ENCODE results near the gene FLACC1. TPM values are rescaled to one million over a fixed set of nuclear protein-coding genes. Genes with fewer than 3 reads are reported as not detected.
"Not testable (repeated sequence)": the region's sequence is repeated elsewhere in the genome, so short reads cannot be mapped to it uniquely, and the experiment has no call there.

Gene FLACC1
- total RNA-seq, 6 experiments from 2014 or later: 0.74 to 2.0 (median 0.91) TPM

- Histone ChIP-seq H3K36me3 (peaks cover 0 to 12% (median 4%) of the 10 kb centered on the region in 4 donors), H3K4me3 (no peak overlapping the region), H3K27me3 (no peaks in the 10 kb centered on the region), H3K9me3 (no peaks in the 10 kb centered on the region), H3K27ac (no peak overlapping the region), H3K4me1 (no peaks in the 10 kb centered on the region)
- TF ChIP-seq POLR2A (IDR thresholded peaks at IDR 0.05) (no peak), CTCF (IDR thresholded peaks at IDR 0.05) (no peak)
- DNase-seq: no peak
- intact Hi-C loops (cut with DNase I): no loop called here
- 83% methylated on average over 5 of the region's 5 CpGs for WGBS (ENCODE audit: insufficient coverage, low coverage, low lambda C conversion rate, missing lambda C conversion rate)
- no peak for ATAC-seq
Observed at GRCh38 chr2:201378496-201379397, 21.6 kb upstream of the FLACC1 start.

- intact Hi-C loops (cut with DNase I): no loop called here
- peaks cover 0 to 12% (median 4%) of the 10 kb centered on the region in 4 donors for H3K36me3 ChIP-seq
- no peaks in the 10 kb centered on the region for H3K27me3 ChIP-seq
- H3K27ac ChIP-seq: no peak overlapping the region
- ATAC-seq (no peak), DNase-seq (no peak)
- H3K4me3 ChIP-seq: no peak overlapping the region
- 100% methylated on average over 3 of the region's 3 CpGs for WGBS (ENCODE audit: insufficient coverage, low coverage, low lambda C conversion rate, missing lambda C conversion rate)
- H3K9me3 ChIP-seq: no peaks in the 10 kb centered on the region
- H3K4me1 ChIP-seq: no peaks in the 10 kb centered on the region
- TF ChIP-seq POLR2A (IDR thresholded peaks at IDR 0.05): no peak
- TF ChIP-seq CTCF (IDR thresholded peaks at IDR 0.05): no peak
Observed at GRCh38 chr2:201377218-201377617, 20.1 kb upstream of the FLACC1 start.

- no peak overlapping the region for H3K27ac ChIP-seq
- 100% methylated on average over 1 of the region's 11 CpGs for WGBS (ENCODE audit: insufficient coverage, low coverage, low lambda C conversion rate, missing lambda C conversion rate)
- H3K27me3 ChIP-seq: no peaks in the 10 kb centered on the region
- intact Hi-C loops (cut with DNase I): loop anchor here in 1 of 2 donors (10.0 kb wide), 1 partner anchor 115 kb away; no protein-coding TSS in a partner anchor
- ATAC-seq: no peak
- no peaks in the 10 kb centered on the region for H3K4me1 ChIP-seq
- no peak for DNase-seq
- no peak overlapping the region for H3K4me3 ChIP-seq
- no peaks in the 10 kb centered on the region for H3K9me3 ChIP-seq
- no peaks in the 10 kb centered on the region for H3K36me3 ChIP-seq
- TF ChIP-seq POLR2A (IDR thresholded peaks at IDR 0.05) (no peak), CTCF (IDR thresholded peaks at IDR 0.05) (no peak)
Observed at GRCh38 chr2:201369775-201370174, 12.6 kb upstream of the FLACC1 start.

GRCh38 chr2:201369318-201369717, 12.2 kb upstream of the FLACC1 start:
- H3K4me1 ChIP-seq, H3K4me3 ChIP-seq, H3K27me3 ChIP-seq, H3K27ac ChIP-seq, ATAC-seq, H3K9me3 ChIP-seq, DNase-seq, H3K36me3 ChIP-seq: not testable (repeated sequence)
- intact Hi-C loops (cut with DNase I): loop anchor here in 1 of 2 donors (10.0 kb wide), 1 partner anchor 115 kb away; no protein-coding TSS in a partner anchor
- WGBS (ENCODE audit: insufficient coverage, low coverage, low lambda C conversion rate, missing lambda C conversion rate): 17% methylated on average over 1 of the region's 8 CpGs

- TF ChIP-seq POLR2A (IDR thresholded peaks at IDR 0.05) (no peak), CTCF (IDR thresholded peaks at IDR 0.05) (no peak)
- ATAC-seq: no peak
- H3K4me3 ChIP-seq: no peak overlapping the region
- H3K27ac ChIP-seq: no peak overlapping the region
- H3K36me3 ChIP-seq: no peaks in the 10 kb centered on the region
- DNase-seq: no peak
- H3K27me3 ChIP-seq: no peaks in the 10 kb centered on the region
- H3K4me1 ChIP-seq: no peaks in the 10 kb centered on the region
- intact Hi-C loops (cut with DNase I): loop anchor here in 1 of 2 donors (10.0 kb wide), 1 partner anchor 111 kb away; no protein-coding TSS in a partner anchor
- no peaks in the 10 kb centered on the region for H3K9me3 ChIP-seq
Observed at GRCh38 chr2:201366146-201366545, 9.0 kb upstream of the FLACC1 start.

Data from right lobe of liver (tissue), 6 donors.